GM19023 (cell line): Measurements from ENCODE around the gene PAQR6.
A peak's percentile ranks its signal among the peaks of the same experiment; 100 is the strongest.

Source experiments
- ATAC-seq: cut with Tn5 transposase; IDR thresholded peaks from one replicate; pipeline ENCODE4 v1.9.1; 2021; ENCODE audit warnings: mild to moderate bottlenecking, moderate library complexity; ENCODE audit not compliant: unreplicated experiment

Gene PAQR6

GRCh38 chr1:156247460-156248322 is at the start of gene PAQR6:
Gene PAQR6 (minus strand): TSS chr1:156248056. CDS start chr1:156246731, 1,325 bp downstream.
- ATAC-seq: no peak

- ATAC-seq: no peak
These were observed 47.6 kb upstream of the PAQR6 start, which contains the start of gene GLMP for GRCh38 chr1:156295391-156295947. Gene GLMP (minus strand): TSS chr1:156295679. CDS start chr1:156295645, 34 bp downstream.

- no peak for ATAC-seq
These were observed 46.0 kb upstream of the PAQR6 start for GRCh38 chr1:156293895-156294294.

GRCh38 chr1:156293098-156293434 is 45.2 kb upstream of the PAQR6 start:
- ATAC-seq: no peak

- no peak for ATAC-seq
These were observed 43.6 kb upstream of the PAQR6 start for GRCh38 chr1:156291226-156292061.

- ATAC-seq: no peak
These were observed 42.0 kb upstream of the PAQR6 start for GRCh38 chr1:156289857-156290256.

GRCh38 chr1:156286061-156286460 is 38.2 kb upstream of the PAQR6 start:
- ATAC-seq: no peak

- ATAC-seq: no peak
These were observed 37.6 kb upstream of the PAQR6 start for GRCh38 chr1:156285437-156285836.

- no peak for ATAC-seq
These were observed 36.9 kb upstream of the PAQR6 start for GRCh38 chr1:156284757-156285156.

GRCh38 chr1:156284112-156284511 is 36.3 kb upstream of the PAQR6 start, which contains the start of gene TMEM79:
Gene TMEM79 (plus strand): TSS chr1:156284325. CDS start chr1:156285227, 902 bp downstream.
- ATAC-seq: no peak

GRCh38 chr1:156283521-156283920 is 35.7 kb upstream of the PAQR6 start:
- ATAC-seq: no peak

- peak; percentile 87 for ATAC-seq
These were observed 34.8 kb upstream of the PAQR6 start, which contains the start of gene SMG5 for GRCh38 chr1:156282479-156283222. Gene SMG5 (minus strand): TSS chr1:156282825. CDS start chr1:156282680, 145 bp downstream.

GRCh38 chr1:156281693-156282478 is 34.0 kb upstream of the PAQR6 start:
- ATAC-seq: peak; percentile 5

- no peak for ATAC-seq
These were observed 33.4 kb upstream of the PAQR6 start for GRCh38 chr1:156281281-156281680.

- ATAC-seq: no peak
These were observed 32.0 kb upstream of the PAQR6 start for GRCh38 chr1:156279837-156280236.

- ATAC-seq: no peak
These were observed 29.1 kb upstream of the PAQR6 start for GRCh38 chr1:156276966-156277381.

- ATAC-seq: no peak
These were observed 28.7 kb upstream of the PAQR6 start for GRCh38 chr1:156276532-156276931.

GRCh38 chr1:156270314-156270713 is 22.5 kb upstream of the PAQR6 start:
- ATAC-seq: no peak

GRCh38 chr1:156268336-156268735 is 20.5 kb upstream of the PAQR6 start:
- no peak for ATAC-seq

GRCh38 chr1:156266051-156266450 is 18.2 kb upstream of the PAQR6 start:
- no peak for ATAC-seq
